AG08395 (cell line): ENCODE measurements around the gene PCDHGA2.
"Not testable (repeated sequence)": the region's sequence is repeated elsewhere in the genome, so short reads cannot be mapped to it uniquely, and the experiment has no call there.

Experiments
- DNase-seq: peaks from one replicate; pipeline ENCODE4 v3.0.0; 2012; ENCODE audit warnings: mixed read lengths, low spot score

Gene PCDHGA2

DNA sequence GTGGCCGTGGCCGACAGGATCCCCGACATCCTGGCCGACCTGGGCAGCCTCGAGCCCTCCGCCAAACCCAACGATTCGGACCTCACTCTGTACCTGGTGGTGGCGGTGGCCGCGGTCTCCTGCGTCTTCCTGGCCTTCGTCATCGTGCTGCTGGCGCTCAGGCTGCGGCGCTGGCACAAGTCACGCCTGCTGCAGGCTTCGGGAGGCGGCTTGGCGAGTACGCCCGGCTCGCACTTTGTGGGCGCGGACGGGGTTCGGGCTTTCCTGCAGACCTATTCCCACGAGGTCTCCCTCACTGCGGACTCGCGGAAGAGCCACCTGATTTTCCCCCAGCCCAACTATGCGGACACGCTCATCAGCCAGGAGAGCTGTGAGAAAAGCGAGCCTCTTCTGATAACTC lies 7.5 kb downstream of the PCDHGA2 start:
- not testable (repeated sequence) for DNase-seq

DNA sequence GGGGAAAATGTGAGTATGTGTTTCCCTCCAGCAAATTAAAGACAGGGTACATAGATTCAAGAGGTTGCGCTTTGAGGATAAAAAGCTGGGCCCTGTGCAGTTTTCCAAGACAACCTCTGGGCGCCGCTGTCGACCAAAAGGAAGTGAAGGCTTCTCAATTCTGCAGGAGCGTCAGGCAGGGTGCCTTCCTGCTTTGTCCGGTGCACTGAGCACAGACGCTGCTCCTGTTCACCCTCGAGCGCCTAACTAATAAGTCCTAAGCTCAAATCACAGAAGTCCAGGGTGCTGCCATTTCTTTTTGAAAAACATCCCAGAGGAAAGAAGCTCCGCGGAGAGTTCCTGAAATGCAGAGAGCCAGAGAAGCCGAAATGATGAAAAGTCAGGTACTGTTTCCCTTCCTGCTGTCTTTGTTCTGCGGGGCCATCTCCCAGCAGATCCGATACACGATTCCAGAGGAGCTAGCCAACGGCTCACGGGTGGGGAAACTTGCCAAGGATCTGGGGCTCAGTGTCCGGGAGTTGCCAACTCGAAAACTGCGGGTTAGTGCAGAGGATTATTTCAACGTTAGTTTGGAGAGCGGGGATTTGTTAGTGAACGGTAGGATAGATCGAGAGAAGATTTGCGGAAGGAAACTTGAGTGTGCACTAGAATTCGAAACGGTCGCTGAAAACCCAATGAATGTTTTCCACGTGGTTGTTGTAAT lies 11.5 kb downstream of the PCDHGA2 start, which contains the start of gene PCDHGB1:
PCDHGB1 (plus strand) TSS at position 183 of the 703 bp plus-strand sequence; CDS start at position 345, 162 bp downstream.
- DNase-seq, result peak; percentile 66

DNA sequence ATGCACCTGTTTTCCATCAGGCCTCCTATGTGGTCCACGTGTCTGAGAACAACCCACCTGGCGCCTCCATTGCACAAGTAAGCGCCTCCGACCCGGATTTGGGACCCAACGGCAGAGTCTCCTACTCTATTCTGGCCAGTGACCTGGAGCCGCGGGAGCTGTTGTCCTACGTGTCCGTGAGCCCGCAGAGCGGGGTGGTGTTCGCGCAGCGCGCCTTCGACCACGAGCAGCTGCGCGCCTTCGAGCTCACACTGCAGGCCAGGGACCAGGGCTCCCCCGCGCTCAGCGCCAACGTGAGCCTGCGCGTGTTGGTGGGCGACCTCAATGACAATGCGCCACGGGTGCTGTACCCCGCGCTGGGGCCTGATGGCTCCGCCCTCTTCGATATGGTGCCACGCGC lies 13.0 kb downstream of the PCDHGA2 start:
- no peak for DNase-seq

DNA sequence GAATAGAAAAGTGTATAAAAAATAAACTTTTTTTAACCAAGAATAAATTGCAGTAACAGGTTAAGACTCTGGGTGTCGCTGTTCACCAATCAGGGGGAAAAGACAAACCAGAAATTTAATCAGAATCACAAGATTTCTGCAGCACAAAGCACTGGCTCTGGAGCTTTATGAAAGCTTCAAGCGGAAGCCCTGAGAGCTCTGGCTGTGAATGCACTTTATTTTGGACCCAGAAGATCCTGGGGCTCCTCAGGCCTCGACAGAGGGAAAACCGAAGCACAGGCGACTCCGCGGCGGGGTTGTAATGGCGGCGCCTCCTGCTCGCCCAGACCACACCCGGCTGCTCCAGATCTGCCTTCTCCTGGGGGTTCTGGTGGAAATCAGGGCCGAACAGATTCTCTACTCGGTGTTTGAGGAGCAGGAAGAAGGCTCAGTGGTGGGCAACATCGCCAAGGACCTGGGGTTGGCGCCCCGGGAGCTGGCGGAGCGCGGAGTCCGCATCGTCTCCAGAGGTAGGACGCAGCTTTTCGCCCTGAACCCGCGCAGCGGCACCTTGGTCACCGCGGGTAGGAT lies 16.4 kb downstream of the PCDHGA2 start, which contains the start of gene PCDHGA4:
PCDHGA4 (plus strand) TSS at position 122 of the 570 bp plus-strand sequence; CDS start at position 209, 87 bp downstream.
- DNase-seq, result no peak

DNA sequence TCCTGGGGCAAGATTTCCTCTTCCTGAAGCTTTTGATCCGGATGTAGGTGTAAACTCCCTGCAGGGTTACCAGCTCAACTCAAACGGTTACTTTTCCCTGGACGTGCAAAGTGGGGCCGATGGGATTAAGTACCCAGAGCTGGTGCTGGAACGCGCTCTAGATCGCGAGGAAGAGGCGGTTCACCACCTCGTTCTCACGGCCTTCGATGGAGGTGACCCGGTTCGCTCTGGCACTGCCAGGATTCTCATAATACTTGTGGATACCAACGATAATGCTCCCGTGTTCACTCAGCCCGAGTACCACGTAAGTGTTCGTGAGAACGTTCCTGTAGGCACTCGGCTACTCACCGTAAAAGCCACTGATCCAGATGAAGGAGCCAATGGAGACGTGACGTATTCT lies 17.1 kb downstream of the PCDHGA2 start:
- no peak for DNase-seq

DNA sequence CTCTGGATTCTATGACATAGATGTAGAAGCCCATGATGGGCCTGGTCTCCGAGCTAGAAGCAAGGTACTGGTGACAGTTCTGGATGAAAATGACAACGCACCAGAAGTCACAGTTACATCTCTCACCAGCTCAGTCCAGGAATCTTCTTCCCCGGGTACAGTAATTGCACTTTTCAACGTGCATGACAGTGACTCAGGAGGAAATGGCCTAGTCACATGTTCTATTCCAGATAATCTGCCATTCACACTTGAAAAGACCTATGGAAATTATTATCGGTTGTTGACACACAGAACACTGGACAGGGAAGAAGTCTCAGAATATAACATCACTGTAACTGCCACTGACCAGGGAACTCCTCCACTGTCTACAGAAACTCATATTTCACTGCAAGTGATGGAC lies 17.6 kb downstream of the PCDHGA2 start:
- DNase-seq, result no peak

DNA sequence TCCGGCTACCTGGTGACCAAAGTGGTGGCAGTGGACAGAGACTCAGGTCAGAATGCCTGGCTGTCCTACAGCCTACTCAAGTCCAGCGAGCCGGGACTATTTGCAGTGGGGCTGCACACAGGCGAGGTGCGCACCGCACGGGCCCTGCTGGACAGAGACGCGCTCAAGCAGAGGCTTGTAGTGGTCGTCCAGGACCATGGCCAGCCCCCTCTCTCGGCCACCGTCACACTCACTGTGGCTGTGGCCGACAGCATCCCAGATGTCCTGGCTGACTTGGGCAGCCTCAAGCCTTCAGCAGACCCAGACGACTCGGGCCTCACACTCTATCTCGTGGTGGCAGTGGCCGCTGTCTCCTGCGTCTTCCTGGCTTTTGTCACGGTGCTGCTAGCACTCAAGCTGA lies 18.4 kb downstream of the PCDHGA2 start:
- DNase-seq, result no peak

DNA sequence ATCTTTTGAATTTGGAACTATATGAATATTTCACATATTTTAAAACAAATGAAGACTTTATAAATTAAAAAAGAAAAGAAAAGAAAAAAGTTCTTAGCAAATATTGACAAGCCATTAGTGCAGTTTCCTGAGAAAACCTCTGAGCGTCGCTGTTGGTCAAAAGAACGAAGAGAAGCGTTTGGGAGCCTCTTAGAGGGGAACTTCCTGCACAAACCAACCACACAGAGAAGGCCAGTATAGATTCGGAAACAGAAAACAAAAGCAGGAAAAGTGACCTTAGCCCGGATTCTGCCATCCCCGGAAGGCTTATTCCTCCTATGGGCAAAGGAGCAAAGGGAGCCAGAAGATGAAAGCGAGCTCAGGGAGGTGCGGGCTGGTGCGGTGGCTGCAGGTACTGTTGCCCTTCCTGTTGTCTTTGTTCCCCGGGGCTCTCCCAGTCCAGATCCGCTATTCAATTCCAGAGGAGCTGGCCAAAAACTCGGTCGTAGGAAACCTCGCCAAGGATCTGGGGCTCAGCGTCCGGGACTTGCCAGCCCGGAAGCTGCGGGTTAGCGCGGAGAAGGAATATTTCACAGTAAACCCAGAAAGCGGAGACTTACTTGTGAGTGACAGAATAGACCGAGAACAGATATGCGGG lies 21.3 kb downstream of the PCDHGA2 start, which contains the start of gene PCDHGB2:
PCDHGB2 (plus strand) TSS at position 205 of the 637 bp plus-strand sequence; CDS start at position 347, 142 bp downstream.
- DNase-seq, result peak; percentile 58

DNA sequence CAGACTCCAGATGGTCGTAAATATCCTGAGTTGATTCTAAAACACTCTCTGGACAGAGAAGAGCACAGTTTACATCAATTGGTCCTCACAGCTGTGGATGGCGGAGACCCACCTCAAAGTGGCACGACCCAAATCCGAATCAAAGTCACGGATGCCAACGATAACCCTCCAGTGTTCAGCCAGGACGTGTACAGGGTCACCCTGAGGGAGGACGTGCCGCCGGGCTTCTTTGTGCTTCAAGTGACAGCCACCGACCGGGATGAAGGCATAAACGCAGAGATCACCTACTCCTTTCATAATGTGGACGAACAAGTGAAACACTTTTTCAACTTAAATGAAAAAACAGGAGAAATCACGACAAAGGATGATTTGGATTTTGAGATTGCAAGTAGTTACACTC lies 22.1 kb downstream of the PCDHGA2 start:
- no peak for DNase-seq

DNA sequence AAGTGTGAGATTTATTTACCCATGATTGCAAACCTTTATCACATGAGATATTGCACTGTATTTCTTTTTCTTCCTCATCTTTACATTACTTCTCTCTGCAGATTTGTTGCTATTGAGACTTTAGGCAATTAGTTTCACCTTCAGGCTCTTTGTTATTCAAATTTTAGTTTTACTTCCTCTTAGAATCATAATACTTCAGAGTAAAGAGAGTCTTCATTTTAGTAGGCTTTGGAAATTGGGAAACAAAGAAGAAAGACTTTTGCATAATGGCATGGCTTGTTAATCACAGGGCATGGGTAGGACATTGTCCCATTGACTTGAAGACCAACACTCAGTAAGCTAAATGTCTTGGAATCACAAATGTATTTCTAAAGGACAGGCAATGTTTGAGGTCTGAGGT lies 24.2 kb downstream of the PCDHGA2 start:
- DNase-seq, result no peak

DNA sequence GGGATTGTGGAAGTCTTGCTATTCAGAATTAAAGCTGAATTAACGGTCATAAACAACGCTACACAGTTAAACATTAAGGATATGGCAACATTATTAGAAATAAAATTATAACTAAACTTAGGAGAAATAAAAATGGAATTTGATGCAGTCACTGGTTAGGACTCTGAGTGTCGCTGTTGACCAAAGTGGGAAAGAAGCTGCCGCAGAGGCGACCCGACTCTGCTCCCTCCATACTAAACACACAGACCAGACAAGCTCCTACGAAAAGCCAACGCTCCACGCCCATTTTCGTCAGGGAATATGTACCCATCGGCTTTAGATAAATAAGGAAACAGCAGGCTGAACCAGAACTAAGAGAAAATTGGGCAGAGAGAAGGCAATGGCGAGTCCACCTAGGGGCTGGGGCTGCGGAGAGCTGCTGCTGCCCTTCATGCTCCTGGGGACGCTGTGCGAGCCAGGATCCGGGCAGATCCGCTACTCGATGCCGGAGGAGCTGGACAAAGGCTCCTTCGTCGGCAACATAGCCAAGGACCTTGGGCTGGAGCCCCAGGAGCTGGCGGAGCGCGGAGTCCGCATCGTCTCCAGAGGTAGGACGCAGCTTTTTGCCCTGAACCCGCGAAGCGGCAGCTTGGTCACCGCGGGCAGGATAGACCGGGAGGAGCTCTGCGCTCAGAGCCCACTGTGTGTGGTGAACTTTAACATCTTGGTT lies 25.5 kb downstream of the PCDHGA2 start, which contains the start of gene PCDHGA5:
PCDHGA5 (plus strand) TSS at position 211 of the 709 bp plus-strand sequence; CDS start at position 380, 169 bp downstream.
- DNase-seq, result peak; percentile 44

DNA sequence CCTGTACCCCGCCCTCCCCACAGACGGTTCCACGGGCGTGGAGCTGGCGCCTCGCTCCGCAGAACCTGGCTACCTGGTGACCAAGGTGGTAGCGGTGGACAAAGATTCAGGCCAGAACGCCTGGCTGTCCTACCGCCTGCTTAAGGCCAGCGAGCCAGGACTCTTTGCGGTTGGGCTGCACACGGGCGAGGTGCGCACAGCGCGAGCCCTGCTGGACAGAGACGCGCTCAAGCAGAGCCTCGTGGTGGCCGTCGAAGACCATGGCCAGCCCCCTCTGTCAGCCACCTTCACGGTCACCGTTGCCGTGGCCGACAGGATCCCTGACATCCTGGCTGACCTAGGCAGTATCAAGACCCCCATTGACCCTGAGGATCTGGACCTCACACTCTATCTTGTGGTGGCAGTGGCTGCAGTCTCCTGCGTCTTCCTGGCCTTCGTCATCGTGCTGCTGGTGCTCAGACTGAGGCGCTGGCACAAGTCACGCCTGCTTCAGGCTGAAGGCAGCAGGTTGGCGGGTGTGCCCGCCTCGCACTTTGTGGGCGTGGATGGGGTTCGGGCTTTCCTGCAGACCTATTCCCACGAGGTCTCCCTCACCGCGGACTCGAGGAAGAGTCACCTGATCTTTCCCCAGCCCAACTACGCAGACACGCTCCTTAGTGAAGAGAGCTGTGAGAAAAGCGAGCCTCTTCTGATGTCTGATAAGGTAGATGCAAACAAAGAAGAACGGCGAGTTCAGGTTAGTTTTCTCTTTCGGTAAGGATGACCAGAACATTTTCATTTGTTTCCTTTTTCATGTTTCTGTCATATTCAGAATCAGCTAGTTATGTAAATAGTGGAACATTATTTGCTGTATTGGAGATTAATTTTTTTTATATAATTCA lies 27.7 kb downstream of the PCDHGA2 start:
- DNase-seq, result no peak

DNA sequence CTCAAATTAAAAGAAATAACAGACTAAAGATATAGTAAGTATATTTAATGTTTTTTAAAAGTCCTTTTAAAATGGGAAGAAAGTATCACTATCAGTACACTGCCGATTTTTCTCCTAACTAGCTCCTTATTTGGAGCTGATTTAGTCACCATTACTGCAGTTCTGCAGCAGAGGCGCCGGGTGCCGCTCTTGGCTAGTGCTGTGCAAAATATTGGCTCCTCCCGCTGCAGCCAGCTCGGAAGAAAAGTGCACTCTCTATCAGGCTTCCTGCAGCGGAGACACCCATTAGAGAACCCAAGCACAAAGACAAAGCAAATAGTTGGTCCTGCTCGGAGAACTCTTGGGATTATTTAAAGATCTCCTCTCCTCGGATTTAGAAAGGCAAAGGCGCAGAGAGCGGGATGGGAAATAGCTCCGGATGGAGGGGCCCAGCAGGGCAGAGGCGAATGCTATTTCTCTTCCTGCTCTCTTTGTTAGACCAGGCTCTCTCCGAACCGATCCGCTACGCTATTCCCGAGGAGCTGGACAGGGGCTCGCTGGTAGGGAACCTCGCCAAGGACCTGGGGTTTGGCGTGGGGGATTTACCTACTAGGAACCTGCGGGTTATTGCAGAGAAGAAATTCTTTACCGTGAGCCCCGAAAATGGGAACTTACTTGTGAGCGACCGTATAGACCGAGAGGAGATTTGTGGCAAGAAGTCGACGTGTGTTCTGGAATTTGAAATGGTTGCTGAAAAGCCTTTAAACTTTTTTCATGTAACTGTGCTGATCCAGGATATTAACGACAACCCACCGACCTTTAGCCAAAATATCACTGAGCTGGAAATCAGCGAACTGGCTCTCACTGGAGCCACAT lies 31.7 kb downstream of the PCDHGA2 start, which contains the start of gene PCDHGB3:
PCDHGB3 (plus strand) TSS at position 249 of the 855 bp plus-strand sequence; CDS start at position 402, 153 bp downstream.
- peak; percentile 69 for DNase-seq

DNA sequence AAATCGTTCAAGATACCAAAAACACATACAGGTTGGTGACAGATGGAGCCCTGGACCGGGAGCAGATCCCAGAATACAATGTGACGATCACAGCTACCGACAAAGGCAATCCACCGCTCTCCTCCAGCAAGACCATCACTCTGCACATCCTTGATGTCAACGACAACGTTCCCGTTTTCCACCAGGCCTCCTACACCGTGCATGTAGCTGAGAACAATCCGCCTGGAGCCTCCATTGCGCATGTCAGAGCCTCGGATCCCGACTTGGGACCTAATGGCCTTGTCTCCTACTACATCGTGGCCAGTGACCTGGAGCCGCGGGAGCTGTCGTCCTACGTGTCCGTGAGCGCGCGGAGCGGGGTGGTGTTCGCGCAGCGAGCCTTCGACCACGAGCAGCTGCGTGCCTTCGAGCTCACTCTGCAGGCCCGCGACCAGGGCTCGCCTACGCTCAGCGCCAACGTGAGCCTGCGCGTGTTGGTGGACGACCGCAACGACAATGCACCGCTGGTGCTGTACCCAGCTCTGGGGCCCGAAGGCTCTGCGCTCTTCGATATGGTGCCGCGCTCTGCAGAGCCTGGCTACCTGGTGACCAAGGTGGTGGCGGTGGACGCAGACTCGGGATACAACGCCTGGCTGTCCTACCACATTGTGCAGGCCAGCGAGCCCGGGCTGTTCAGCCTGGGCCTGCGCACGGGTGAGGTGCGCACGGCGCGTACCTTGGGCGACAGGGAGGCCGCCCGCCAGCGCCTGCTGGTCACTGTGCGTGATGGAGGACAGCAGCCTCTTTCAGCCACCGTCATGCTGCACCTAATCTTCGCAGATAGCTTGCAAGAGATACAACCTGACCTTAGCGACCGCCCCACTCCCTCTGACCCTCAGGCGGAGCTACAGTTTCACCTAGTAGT lies 33.3 kb downstream of the PCDHGA2 start:
- DNase-seq, result no peak

DNA sequence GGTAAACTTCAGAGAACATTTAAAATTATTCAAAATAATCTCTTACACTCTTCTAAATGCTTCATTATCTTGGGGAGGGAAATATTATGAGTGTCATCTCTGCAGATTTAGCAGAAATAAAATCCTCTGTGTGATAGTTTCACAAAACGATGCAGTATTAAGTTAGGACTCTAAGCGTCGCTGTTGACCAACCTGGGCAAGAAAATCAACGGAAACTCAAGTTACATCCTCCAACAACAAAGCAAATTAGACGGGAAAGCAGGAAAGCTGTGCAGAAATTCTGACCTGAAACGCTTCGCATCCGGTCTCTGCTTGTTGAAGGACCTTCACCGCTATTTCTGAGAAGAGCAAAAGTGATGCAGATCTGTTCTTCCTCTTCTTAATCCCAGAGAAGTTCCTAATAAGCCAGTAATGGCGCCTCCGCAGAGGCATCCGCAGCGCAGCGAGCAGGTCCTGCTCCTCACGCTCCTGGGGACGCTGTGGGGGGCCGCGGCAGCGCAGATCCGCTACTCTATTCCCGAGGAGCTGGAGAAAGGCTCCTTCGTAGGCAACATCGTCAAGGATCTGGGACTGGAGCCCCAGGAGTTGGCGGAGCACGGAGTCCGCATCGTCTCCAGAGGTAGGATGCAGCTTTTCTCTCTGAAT lies 35.2 kb downstream of the PCDHGA2 start, which contains the start of gene PCDHGA6:
PCDHGA6 (plus strand) TSS at position 219 of the 645 bp plus-strand sequence; CDS start at position 412, 193 bp downstream.
- DNase-seq, result no peak

DNA sequence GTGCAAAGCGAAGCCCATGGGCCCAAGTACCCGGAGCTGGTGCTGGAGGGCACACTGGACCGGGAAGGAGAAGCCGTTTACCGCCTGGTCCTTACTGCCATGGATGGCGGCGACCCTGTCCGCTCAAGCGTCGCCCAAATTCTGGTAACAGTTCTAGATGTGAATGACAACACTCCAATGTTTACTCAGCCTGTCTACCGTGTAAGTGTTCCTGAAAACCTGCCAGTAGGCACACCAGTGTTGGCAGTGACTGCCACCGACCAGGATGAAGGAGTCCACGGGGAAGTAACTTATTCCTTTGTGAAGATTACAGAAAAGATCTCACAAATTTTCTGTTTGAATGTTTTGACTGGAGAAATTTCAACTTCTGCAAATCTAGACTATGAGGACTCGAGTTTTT lies 36.1 kb downstream of the PCDHGA2 start:
- DNase-seq, result no peak

DNA sequence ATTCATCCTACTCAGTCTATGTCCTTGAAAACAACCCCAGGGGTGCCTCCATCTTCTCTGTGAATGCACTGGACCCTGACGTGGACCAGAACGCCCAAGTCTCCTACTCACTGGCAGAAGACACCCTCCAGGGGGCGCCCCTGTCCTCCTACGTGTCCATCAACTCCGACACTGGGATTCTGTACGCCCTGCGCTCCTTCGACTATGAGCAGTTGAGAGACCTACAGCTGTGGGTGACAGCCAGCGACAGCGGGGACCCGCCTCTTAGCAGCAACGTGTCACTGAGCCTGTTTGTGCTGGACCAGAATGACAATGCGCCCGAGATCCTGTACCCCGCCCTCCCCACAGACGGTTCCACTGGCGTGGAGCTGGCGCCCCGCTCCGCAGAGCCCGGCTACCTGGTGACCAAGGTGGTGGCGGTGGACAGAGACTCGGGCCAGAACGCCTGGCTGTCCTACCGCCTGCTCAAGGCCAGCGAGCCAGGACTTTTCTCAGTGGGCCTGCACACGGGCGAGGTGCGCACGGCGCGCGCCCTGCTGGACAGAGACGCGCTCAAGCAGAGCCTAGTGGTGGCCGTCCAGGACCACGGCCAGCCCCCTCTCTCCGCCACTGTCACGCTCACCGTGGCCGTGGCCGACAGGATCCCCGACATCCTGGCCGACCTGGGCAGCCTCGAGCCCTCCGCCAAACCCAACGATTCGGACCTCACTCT lies 37.0 kb downstream of the PCDHGA2 start:
- DNase-seq, result not testable (repeated sequence)
